ENCODE measurements around the gene FAM20C. TPM values are rescaled to one million over a fixed set of nuclear protein-coding genes. Genes with fewer than 3 reads are reported as not detected.
A peak's percentile ranks its signal among the peaks of the same experiment; 100 is the strongest.
"Not testable (repeated sequence)": the region's sequence is repeated elsewhere in the genome, so short reads cannot be mapped to it uniquely, and the experiment has no call there.

Gene FAM20C
- total RNA-seq, 1 donor from 2014 or later: 29.7 TPM

DNA sequence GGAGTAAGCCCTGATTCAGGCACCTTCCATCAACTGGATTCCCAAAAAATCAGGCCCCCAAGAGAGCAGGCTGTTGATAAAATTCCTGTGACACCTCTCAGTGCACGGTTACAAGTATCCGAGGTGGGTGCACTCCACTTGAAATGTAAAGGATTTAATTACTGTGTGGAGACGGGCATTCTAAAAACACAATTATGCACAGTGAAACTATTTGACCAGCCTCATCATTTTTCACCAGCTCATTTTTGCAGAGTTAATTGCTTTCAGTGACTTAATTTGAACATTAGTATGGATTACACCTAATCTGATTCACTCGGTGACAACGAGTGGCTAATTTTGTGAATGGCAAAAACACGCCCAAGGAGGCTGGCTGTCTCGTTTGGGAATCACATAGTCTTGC lies 99.9 kb downstream of the FAM20C start:
- DNase-seq: no peak

DNA sequence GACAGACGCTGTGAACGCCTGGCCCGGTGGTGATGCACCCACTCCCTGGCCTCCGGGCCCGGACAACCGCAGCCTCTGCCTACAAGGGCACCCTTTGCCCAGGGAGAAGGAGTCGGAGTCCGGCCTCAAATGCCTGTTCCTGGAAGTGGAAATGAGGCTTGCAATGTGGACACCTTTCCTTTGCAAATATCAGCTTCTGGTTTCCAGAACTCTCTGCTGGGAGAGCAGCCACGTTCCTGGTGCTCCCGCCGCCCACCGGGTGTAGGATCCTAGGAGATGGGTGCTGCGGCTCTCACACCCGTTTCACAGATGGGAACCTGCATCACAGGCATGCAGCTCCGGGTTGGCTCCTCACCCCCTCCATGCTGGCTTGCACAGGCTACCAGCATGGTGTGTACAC lies 100.5 kb downstream of the FAM20C start:
- DNase-seq: no peak

DNA sequence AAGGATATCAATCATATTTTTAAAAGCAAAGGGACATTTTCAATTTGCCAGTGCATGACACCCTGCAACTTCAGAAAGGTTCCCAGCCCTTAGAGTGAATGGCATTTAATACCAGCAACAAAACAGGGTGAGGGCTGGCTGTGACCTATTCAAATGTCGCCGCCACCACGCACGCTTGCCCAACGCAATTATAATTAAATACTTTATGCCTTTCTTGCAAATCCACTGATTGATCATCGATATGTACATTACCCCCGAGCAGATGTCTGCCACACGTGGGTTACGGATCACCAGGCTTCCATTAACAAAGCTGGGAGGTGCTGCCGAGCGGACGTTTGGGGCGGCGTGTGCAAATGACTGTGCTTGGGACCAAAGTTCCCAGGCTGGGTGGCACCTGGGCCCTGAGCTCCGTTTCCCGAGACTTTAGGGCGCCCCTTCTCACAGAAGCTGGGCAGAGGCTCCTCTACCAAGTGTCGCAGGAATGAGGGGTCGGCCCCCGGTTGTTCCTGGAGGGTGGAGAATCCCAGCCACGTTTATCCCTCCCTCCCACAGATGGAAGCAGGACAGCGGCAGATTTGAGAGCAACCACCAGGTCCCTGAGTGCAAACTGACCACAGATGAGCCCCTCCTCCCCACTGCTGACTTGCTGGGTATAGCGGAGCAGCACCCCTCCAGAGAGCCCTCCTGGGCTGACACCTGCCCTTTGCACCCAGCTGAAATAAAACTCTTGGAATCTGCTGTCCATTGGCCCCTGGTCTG lies 101.5 kb downstream of the FAM20C start:
- no peak for DNase-seq

DNA sequence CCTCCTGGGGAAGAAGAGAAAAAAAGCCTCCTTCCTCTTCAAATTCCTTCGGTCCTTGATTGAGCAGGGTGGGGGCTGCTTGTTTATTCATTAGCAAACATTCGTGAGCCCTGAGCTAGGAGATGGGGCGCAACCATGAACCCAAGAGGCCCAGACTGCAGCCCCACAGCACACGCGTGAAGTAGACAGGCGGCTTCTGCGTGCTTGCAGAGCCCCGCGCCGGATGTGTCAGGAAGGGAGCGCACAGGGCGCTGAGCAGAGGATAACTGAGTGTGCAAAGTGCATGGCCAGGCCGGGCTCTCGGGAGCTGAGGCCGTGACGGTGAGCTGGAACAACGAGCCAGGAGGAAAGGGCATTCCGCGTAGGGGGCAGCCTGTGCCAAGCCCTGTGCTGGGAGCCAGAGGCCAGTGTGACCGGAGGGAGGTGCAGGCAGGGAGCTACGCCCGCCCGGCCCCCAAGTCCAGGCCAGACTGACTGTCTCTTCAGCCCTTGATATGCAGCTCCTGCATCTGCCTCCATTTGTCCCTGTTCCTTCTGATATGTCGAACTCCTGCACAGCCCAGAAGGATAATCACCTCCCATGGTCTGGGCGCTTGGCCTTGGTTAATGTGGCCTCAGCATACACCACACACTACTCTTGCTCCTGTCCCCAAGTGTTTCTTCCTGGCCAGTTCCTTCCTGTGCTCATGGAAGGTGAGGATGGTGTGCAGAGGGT lies 102.2 kb downstream of the FAM20C start:
- no peak for DNase-seq

DNA sequence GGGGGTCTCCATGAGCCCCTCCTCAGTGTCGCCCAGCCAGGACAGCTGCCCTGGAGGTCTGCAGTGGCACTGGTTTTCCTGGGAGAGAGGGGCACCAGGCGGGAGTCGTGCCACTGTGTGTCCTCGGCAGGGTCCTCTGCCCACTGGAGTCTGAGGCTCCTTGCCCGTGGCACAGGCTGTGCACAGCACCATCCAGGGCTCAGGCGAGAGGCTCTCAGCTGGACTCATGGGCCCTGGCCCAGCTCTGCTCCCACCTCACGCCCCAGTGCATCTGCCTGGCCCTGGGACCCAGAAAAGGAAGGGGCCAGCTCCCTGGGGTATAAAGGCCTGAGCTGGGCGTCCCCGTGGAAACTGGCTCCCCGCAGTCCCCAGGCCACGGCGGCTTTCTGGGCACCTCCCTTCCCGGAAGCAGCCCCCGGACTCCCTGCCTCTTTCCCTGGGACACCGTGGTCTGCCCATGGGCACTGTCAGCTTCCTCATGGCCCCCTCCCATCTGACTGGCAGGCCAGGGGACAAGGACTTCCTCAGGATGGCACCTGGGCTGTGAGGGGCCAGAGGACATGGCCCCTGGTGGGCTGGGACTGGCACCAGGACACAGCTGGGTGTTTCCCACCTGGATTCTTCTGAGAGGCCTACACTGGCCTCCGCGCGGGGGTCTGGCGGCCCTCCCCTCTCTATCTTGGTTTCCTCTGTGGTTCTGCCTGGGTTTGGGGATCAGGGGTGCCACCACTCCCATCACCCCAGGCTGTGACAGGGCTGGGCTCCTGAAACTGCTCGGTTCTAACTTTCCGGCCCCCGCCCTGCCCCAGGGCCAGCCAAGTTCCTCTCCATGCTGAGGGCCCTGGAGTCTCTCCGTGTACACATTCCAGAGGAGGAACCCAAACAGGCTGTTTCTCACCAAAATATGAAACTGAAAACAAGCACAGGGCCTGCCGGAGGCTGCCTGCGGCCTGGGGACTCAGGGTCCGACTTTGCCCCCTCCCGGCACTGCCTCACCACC lies 103.1 kb downstream of the FAM20C start:
- DNase-seq: peak; percentile 31

DNA sequence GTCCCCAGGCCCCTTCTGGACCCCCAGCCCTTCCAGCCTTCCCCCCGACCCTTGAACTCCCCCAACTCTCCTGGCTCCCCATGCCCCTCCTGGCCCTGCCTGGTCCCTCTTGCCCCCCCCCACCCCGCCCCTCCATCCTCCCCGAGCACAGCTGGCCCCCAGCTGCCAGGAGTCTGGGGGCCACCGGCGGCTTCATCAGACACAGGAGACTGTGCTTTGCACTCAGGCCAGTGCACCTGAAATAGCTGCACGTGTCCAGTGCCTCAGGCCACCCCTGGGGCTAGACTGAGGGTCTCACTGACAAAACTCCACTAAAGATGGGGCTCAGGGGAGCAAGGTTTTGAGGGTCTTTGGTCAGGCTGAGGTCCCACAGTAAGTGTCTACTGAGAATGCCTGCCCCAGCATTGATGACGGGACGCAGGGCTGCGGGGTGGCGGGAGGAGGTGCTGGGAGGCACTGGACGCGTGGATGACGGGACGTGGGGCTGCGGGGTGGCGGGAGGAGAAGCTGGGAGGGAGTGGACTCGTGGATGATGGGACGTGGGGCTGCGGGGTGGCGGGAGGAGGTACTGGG lies 104.1 kb downstream of the FAM20C start:
- DNase-seq: no peak

DNA sequence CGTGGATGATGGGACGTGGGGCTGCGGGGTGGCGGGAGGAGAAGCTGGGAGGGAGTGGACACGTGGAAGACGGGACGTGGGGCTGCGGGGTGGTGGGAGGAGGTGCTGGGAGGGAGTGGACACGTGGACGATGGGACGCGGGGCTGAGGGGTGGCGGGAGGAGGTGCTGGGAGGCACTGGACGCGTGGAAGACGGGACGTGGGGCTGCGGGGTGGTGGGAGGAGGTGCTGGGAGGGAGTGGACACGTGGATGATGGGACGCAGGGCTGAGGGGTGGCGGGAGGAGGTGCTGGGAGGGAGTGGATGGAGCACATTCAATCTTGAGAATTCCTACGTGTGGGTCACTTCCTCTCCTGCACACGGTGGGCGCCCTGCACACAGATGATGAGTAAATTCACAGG lies 104.8 kb downstream of the FAM20C start:
- DNase-seq: not testable (repeated sequence)

DNA sequence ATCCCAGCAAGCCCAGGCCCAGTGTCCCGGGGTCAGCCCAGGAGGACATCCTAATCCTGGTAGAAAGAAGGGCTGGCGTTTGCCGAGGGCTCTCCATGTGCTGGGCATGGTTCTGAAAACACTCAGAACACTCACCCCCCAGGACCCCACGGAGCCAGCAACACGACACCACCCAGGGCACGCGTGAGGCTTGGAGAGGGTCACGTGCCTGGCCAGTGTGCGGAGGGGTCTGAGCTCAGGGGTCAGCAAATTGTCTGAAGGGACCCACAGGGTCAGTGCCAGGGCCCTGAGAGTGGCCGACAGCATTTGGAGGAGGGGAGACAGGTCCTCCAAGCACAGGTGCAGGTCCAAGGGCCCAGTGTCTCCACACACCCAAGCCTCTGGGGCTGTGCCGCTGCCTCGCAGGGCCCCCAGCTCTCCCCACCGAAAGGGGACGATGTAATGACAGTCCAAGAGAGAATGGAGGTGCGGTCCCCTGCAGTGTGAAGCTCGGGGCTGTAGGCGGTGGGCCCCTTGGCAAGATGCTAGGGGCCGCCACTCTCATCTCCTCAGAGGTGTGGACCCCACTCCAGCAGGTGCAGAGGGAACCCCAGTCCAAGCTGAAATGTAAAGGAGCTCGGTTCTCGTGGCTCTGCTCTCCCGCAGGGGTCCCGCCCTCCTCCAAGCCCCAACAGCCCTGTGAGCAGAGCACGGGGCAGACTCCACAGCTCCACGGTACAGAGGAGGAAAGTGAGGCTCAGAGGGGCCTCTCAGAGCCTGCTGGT lies 105.4 kb downstream of the FAM20C start:
- no peak for DNase-seq

DNA sequence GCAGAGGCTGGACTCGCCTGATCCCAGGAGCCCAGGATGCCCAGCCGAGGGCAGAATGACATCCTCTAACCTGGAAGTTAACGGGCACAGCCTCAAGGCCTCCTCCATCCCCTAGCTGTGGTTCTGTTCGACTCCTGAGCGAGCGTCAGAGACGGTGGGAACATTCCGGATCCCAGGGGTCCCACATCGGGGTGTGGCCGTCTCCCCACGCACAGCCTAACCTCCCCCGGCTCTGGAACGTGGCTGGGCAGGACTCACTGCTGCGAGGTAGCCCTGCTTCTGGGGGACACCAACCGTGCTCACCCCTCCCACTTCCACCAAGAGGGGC lies 106.0 kb downstream of the FAM20C start:
- no peak for DNase-seq

DNA sequence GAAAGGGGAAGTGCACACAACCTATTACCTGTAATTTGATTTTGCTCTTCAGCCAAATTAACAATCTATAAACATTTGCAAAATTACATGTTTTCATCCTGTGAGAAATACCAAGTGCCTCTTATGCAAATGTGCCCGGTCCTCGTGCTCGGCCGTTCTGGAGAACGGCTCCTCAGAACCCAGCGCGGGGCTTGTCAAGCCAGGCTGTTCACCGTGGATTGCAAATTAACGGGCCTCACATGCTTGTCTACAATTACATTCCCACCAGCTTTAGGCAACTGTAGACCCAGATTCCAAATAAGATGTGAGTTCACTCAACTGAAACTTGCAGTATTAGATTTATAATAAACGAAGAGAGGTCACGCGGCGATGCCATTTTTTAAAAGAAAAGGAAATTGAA lies 106.4 kb downstream of the FAM20C start:
- no peak for DNase-seq

DNA sequence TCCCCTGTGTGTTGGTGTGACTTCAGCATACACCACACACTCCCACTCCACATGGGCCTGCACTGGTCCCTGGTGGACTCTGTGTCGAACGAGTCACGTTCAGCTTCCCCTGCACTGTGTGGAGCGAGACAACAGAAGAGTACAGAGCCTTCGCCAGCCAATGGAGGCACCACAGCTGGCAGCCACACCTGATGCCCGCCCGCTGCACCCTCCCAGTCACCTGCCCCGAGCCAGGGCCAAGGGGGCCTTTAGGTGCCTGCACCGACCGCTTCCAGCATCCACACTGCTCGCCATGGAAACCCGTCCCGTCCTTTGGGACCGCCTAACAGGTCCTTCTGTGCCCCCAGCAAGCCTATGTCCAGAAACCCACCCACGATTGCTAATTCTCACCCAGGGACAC lies 106.8 kb downstream of the FAM20C start:
- DNase-seq: no peak

DNA sequence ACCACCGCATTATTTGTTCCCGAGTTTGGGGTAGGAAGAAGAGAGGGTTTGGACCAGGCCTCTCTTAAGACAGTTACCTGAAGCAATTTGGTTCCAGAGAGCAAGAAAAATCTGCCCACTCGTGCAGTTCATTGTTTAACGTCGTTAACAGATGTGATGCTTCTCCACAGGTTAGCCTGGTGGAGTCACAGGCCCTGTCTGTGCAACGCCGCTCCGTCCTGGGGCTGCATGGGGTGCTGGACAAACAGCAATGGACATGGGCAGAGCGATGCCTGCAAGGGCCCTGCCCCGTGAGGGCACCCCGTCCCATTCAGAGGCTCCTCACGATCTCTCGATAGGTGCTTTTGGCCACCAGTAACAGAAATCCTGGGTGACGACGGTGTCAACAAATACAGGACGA lies 107.3 kb downstream of the FAM20C start:
- DNase-seq: no peak

DNA sequence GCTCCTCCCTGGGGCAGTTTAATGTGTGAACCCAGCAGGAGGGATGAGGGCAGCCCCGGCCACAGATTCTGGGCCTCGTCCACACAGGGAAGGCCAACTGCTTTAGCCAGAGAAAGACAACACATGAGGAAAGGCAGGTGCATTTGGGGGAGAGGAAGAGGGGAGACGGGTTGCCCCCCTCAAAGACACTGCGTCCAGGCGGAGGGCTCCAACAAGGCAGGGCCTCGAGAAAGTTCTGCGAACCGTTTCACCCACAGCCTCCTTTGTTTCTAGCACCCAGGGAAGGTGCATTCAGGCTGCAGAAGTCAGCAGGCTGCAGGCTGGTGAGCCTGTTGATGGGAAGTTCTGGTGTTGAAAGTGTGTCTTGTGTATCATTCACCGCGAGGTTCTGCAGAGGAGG lies 107.7 kb downstream of the FAM20C start:
- DNase-seq: no peak

DNA sequence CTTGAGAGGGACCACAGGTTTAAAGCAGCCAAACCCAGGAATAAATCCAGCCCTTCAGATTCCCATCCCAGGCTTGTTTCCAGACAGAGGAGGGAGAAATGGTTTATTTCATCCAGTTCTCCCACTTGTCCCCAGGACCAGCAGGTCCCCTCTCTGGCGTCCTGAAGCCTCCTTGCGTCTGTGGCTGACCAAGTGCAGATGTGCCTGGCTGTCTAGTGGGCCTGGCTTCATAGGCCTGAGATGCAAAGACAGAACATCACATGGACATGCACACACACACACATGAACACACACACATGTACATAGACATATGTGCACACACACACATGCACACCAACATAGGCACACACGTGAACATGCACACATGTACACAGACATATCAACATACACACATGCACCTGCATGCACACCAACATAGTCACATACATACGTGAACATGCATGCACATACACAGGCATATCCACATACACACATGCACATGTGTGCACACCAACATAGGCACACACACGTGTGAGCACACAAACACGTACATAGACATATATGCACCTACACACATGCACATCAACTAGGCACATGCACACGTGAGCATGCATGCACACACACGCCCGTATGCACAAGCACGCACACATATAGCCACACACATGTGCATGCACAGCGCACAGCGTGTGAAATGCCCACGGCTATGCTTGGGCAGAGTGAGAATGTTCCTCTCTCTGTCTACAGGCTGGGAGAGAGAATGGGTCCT lies 108.3 kb downstream of the FAM20C start:
- DNase-seq: no peak

DNA sequence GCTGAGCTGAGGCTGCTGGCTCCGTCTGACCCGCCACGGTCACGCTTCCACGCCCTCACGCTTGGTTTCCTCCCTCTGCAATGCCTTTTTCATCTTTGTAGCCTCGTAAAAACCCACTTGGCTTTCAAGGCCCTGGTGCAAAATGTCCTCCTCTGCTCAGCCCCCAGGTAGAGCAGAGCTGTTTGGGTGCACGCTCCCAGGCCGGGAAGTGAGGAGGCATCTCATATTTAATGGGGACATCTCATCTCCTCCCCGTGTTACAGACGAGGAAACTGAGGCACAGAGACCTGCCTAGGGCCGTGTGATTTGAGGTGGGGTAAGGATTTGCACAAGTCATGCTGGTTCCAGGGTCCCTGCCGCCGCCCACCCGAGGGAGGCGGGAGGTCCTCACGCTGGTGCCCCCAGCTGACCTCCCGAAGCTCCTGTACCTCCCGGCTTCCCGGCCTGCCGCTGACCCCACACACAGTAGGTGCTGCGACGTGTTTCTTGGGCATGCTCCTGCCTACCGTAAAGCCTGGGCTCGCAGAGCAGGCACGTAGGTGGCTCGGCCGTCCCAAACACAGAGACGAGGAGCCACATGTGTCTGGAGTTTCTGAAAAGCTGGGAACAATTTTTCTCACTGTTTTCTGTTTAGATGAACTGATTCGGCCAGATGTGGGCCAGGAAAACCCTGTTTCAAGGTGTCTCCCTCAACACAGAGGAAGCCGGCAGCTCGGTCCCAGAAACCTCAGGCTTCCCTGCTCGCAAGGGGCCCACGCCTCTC lies 109.1 kb downstream of the FAM20C start:
- no peak for DNase-seq

DNA sequence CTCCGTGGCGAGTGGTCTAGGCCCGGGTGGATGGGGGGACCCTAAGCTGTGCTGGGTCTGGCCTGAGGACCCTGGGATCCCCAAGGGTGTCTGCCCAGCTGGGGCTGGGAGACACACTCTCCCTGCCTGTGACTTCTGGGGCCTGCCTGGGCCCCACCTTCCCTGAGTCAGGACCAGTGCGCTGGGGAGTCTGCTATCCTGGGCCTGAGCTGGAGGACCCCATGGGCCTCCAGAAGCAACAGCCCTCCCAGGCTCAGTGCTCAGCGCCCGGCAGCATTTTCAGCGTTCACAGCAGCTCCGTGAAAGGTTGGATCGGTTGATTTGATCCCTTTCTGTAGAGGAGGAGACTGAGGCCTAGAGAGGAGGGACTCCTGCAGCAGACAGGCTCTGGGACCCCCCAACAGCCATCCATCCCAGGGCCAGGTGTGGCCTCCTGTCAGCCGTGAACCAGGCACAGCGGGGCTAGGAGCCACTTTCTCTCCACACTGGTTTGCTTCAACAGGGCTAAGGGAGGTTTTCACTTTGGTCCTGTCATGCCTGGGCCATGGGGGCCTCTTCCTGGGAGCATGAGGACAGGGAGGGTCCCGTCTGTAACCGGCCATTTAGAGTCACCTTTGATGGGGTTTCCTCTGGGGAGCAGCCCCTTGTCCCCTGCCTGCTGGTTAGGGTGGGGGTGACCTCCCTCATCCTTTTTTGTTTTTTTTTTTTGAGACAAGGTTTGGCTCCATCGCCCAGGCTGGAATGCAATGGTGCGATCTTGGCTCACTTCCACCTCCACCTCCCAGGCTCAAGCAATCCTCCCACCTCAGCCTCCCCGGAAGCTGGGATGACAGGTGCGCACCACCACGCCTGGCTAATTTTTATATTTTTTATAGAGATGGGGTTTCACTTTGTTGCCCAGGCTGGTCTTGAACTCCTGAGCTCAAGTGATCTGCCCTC lies 110.0 kb downstream of the FAM20C start:
- DNase-seq: no peak

DNA sequence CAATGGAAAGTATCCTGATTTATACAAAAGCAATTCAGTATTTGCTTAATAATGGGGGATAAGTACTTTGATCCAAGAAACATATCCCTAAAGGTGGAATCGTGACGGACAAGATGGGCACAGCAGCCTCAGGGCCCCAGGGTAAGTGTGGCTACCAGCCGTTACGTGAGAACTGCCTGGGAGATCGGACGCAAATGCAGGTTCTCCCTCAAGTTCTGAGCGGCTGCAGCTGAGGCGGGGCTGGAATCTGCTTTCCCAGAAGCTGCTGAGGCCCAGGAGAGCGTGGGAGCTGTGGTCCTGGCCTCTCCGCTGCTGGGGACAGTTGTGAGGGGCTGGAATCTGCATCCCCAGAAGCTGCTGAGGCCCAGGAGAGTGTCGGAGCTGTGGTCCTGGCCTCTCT lies 111.1 kb downstream of the FAM20C start:
- DNase-seq: no peak

DNA sequence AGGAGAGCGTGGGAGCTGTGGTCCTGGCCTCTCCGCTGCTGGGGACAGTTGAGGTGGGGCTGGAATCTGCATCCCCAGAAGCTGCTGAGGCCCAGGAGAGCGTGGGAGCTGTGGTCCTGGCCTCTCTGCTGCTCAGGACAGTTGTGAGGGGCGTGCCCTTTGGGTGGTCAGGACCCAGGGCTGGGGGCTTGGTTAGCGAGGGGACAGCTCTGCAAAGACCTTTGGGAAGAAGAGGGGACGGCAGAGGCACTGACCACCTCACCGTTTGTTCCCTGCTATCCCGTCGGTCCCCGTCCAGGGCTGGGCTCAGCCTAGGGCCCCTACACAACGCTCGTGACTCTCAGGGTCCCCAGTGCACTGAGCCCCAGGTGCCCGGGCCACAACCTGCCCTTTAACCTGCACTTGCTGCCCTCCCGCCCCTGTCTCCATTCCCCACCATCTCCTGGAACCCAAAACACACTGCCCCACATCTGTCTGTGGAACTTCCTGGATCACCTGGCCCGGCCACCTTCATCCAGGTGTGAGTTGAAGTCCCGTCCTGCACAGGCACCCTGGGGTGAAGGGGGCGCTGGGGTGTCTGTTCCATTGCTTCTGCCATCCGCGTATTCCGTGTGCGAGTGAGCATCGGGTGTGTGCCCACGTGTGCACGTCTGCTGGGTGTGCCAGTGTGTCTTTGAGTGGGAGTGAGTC lies 111.7 kb downstream of the FAM20C start:
- no peak for DNase-seq
